HCT116 (cell line): ENCODE data around the gene IST1. TPM values are rescaled to one million over a fixed set of nuclear protein-coding genes. Genes with fewer than 3 reads are reported as not detected.

ENCODE experiments used
- ATAC-seq: fragments of 200-7000 bp; cut with Tn5 transposase; 2 replicates; pipeline ENCODE4 v1.9.1; 2020; ENCODE audit warnings: mild to moderate bottlenecking, moderate library complexity
- BruUV-seq: library from RNA; stranded (reverse); fragments of 400-500 nt; replicated peaks from 2 replicates; lab custom pipeline; 2021; lab: Mats Ljungman, UMichigan
- CTCF ChIA-PET: fragments of 300-600 bp; sonication (Branson Sonifier 250); formaldehyde crosslinking; loops from one replicate; lab custom pipeline; 2021; ENCODE audit warnings: antibody characterized with exemption; lab: Charles Lee
- POLR2A ChIA-PET: fragments of 300-600, 350-600 bp; sonication (Branson Sonifier 250); formaldehyde crosslinking; loops from one replicate; lab custom pipeline; 2021; ENCODE audit warnings: antibody characterized with exemption; lab: Charles Lee
- RAD21 ChIA-PET, 2 experiments: fragments of 300-600 bp; sonication (Branson Sonifier 250); formaldehyde crosslinking; loops; one replicate each; lab custom pipeline; 2023; ENCODE audit warnings: low total read pairs in 2 of 2; ENCODE audit not compliant: uncharacterized antibody in 2 of 2, unreplicated experiment in 2 of 2, low non-redundant PET in 1 of 2; lab: Charles Lee
- DNase-seq: peaks from one replicate; pipeline ENCODE4 v3.0.0-alpha.2; 2010; ENCODE audit warnings: low read depth, low spot score
- H2AFZ ChIP-seq: fragments of 200-600 bp; shearing (Covaris generic), sonication (generic); 2 replicates; pipeline ENCODE4 v1.6.1; 2017; ENCODE audit warnings: low read depth, mixed run types, mixed read lengths, antibody characterized with exemption, low read length; ENCODE audit not compliant: poor library complexity, severe bottlenecking
- H3K27ac ChIP-seq: 2 replicates; pipeline ENCODE4 v1.5.1; 2012; ENCODE audit warnings: low read depth, low read length
- H3K27me3 ChIP-seq: fragments of 200-600 bp; sonication (generic); 2 replicates; pipeline ENCODE4 v1.6.1; 2016; ENCODE audit warnings: mixed run types, low read length, mixed read lengths; ENCODE audit not compliant: insufficient read depth
- H3K36me3 ChIP-seq, 2 experiments: fragments of 200-500 bp in 1 of 2; fragments of 200-600 bp in 1 of 2; sonication (Bioruptor generic) in 1 of 2; sonication (generic) in 1 of 2; 2 replicates each; pipeline versions ENCODE4 v1.5.1 to v1.6.1; 2014 to 2016; ENCODE audit warnings: low read length in 2 of 2, inconsistent platforms in 1 of 2, mixed read lengths in 1 of 2, mixed run types in 1 of 2; ENCODE audit not compliant: insufficient read depth in 2 of 2, control insufficient read depth in 1 of 2
- H3K4me1 ChIP-seq, 2 experiments: fragments of 200-600 bp in 1 of 2; sonication (generic) in 1 of 2; 2 replicates each; pipeline versions ENCODE4 v1.5.1 to v1.6.1; 2012 to 2017; ENCODE audit warnings: low read length in 2 of 2, inconsistent platforms in 1 of 2, mild to moderate bottlenecking in 1 of 2, mixed read lengths in 1 of 2, mixed run types in 1 of 2, moderate library complexity in 1 of 2; ENCODE audit not compliant: insufficient read depth in 2 of 2, control insufficient read depth in 1 of 2
- H3K4me2 ChIP-seq: fragments of 200-600 bp; sonication (generic); 2 replicates; pipeline ENCODE4 v1.6.1; 2017; ENCODE audit warnings: mixed run types, low read length, mixed read lengths
- H3K4me3 ChIP-seq, 2 experiments: fragments of 200-600 bp in 1 of 2; sonication (generic) in 1 of 2; replicated peaks in 1 of 2; 2 replicates each; pipeline ENCODE4 v1.5.1; 2011 to 2016; ENCODE audit warnings: low read length in 2 of 2, control low read depth in 1 of 2, low read depth in 1 of 2, mild to moderate bottlenecking in 1 of 2, mixed read lengths in 1 of 2, mixed run types in 1 of 2
- H3K79me2 ChIP-seq: fragments of 200-600 bp; sonication (generic); 2 replicates; pipeline ENCODE4 v1.6.1; 2017; ENCODE audit warnings: mild to moderate bottlenecking, mixed run types, low read length, moderate library complexity, mixed read lengths; ENCODE audit not compliant: insufficient read depth
- H3K9ac ChIP-seq: fragments of 200-600 bp; sonication (generic); 2 replicates; pipeline ENCODE4 v1.6.1; 2016; ENCODE audit warnings: low read length, mixed read lengths
- H3K9me2 ChIP-seq: fragments of 200-600 bp; sonication (generic), shearing (Covaris generic); 2 replicates; pipeline ENCODE4 v1.6.1; 2017; ENCODE audit warnings: mixed run types, mild to moderate bottlenecking, moderate library complexity; ENCODE audit not compliant: insufficient read depth
- H3K9me3 ChIP-seq, 2 experiments: fragments of 200-500 bp in 1 of 2; fragments of 200-600 bp in 1 of 2; sonication (Bioruptor generic) in 1 of 2; sonication (generic) in 1 of 2; 2 replicates each; pipeline ENCODE4 v1.6.1; 2014 to 2017; ENCODE audit warnings: low read length in 2 of 2, mixed read lengths in 2 of 2, inconsistent platforms in 1 of 2, low read depth in 1 of 2, mild to moderate bottlenecking in 1 of 2, mixed run types in 1 of 2, moderate library complexity in 1 of 2; ENCODE audit not compliant: control insufficient read depth in 1 of 2, insufficient read depth in 1 of 2
- H4K20me1 ChIP-seq: fragments of 200-600 bp; sonication (generic), shearing (Covaris generic); 2 replicates; pipeline ENCODE4 v1.6.1; 2017; ENCODE audit warnings: mixed run types, mild to moderate bottlenecking, moderate library complexity; ENCODE audit not compliant: insufficient read depth
- CBX3 ChIP-seq: IDR thresholded peaks from 2 replicates; pipeline ENCODE4 v1.6.1; 2012; ENCODE audit warnings: low read depth
- CEBPB ChIP-seq: IDR thresholded peaks from 2 replicates; pipeline ENCODE4 v1.6.1; 2012; ENCODE audit warnings: low read depth
- EGR1 ChIP-seq: IDR thresholded peaks from 2 replicates; pipeline ENCODE4 v1.6.1; 2012; ENCODE audit warnings: low read depth
- ELF1 ChIP-seq: IDR thresholded peaks from 2 replicates; pipeline ENCODE4 v1.6.1; 2012; ENCODE audit warnings: low read depth, borderline replicate concordance
- EZH2phosphoT487 ChIP-seq: fragments of 200-600 bp; IDR thresholded peaks from 2 replicates; pipeline ENCODE4 v1.6.1; 2018; ENCODE audit warnings: antibody characterized with exemption, borderline replicate concordance
- JUND ChIP-seq: IDR thresholded peaks from 2 replicates; pipeline ENCODE4 v1.6.1; 2012
- POLR2A ChIP-seq: IDR thresholded peaks from 2 replicates; pipeline ENCODE4 v1.7.0; 2011; ENCODE audit warnings: borderline replicate concordance; ENCODE audit not compliant: insufficient read depth, insufficient read length; ENCODE audit errors: extremely low read depth
- POLR2AphosphoS5 ChIP-seq: IDR thresholded peaks from 2 replicates; pipeline ENCODE4 v1.6.1; 2011; ENCODE audit warnings: mild to moderate bottlenecking, low read depth, low read length, moderate library complexity
- RAD21 ChIP-seq: IDR thresholded peaks from 2 replicates; pipeline ENCODE4 v1.6.1; 2012; ENCODE audit warnings: low read depth, mild to moderate bottlenecking
- SIN3A ChIP-seq: IDR thresholded peaks from 2 replicates; pipeline ENCODE4 v1.6.1; 2012; ENCODE audit warnings: low read depth
- SP1 ChIP-seq: IDR thresholded peaks from 2 replicates; pipeline ENCODE4 v1.6.1; 2012; ENCODE audit warnings: low read depth
- ZNF274 ChIP-seq: fragments of 200-500 bp; sonication (Bioruptor generic); IDR thresholded peaks from 2 replicates; pipeline ENCODE4 v1.6.1; 2014; ENCODE audit warnings: mild to moderate bottlenecking, low read depth, low read length, inconsistent platforms
- intact Hi-C: fragments of 100-400 bp; cut with micrococcal nuclease; formaldehyde crosslinking; loops from 2 replicates; pipeline ENCODE4 v1.10.0; 2022
- total RNA-seq: library from RNA; stranded (reverse); gene quantifications from one replicate; pipeline ENCODE4 v1.2.1, GENCODE V29; 2021; ENCODE audit not compliant: unreplicated experiment
- TF ChIP-seq, protein P1 (sequence below): IDR thresholded peaks from 2 replicates; pipeline ENCODE4 v1.6.1; 2012
- TF ChIP-seq, protein P2 (sequence below): IDR thresholded peaks from 2 replicates; pipeline ENCODE4 v1.6.1; 2011; ENCODE audit warnings: mild to moderate bottlenecking, low read length, moderate library complexity; ENCODE audit not compliant: insufficient replicate concordance; ENCODE audit errors: extremely low read depth
- TF ChIP-seq, protein P3 (sequence below), 3 experiments: fragments of 200-600 bp in 1 of 3; sonication (generic) in 1 of 3; IDR thresholded peaks in 2 of 3; conservative IDR thresholded peaks in 1 of 3; 2 replicates each; pipeline ENCODE4 v1.5.1; 2012 to 2017; ENCODE audit warnings: low read depth in 2 of 3, low read length in 2 of 3, antibody characterized with exemption in 1 of 3, borderline replicate concordance in 1 of 3, control low read depth in 1 of 3, mild to moderate bottlenecking in 1 of 3, mixed read lengths in 1 of 3, mixed run types in 1 of 3, moderate library complexity in 1 of 3; ENCODE audit not compliant: insufficient read depth in 1 of 3
- TF ChIP-seq, protein P4 (sequence below): IDR thresholded peaks from 2 replicates; pipeline ENCODE4 v1.6.1; 2012
- TF ChIP-seq, protein P5 (sequence below): IDR thresholded peaks from 2 replicates; pipeline ENCODE4 v1.6.1; 2012; ENCODE audit warnings: low read depth

Gene IST1
- total RNA-seq, 1 experiment from 2014 or later, result 191 TPM

DNA sequence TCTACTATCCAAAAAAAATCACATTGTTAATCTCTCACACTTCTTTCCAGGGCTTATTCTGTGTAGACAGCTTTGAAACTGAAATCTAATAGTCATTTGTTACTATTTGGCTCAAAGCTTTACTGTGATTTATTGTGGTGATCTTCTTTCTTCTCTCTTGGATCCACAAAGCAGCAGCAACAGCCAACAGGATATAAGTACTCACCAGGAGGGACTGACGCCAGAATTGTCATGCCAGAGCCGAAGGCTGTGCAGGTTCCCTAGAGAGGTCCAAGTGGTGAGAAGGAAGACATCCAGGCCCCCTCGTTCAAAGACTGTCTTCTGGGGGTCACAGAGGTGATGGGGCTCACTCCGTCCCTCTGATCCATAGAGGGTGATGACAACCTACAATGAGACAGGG is 71.6 kb downstream of the IST1 start:
- H3K9me2 ChIP-seq, result no peaks in the 10 kb centered on the region
- no peak for ATAC-seq
- no peak overlapping the region for H3K4me3 ChIP-seq
- no peaks in the 10 kb centered on the region for H3K4me1 ChIP-seq
- no peak overlapping the region for H3K9ac ChIP-seq
- no peaks in the 10 kb centered on the region for H3K79me2 ChIP-seq
- no peaks in the 10 kb centered on the region for H3K27me3 ChIP-seq
- no peak overlapping the region for H2AFZ ChIP-seq
- no peaks in the 10 kb centered on the region for H4K20me1 ChIP-seq
- no peaks in the 10 kb centered on the region for H3K9me3 ChIP-seq
- POLR2A ChIA-PET, result no interaction called here
- DNase-seq, result no peak
- TF ChIP-seq CEBPB (no peak), SIN3A (no peak), POLR2AphosphoS5 (no peak), ZNF274 (no peak), POLR2A (no peak), JUND (no peak), SP1 (no peak), EZH2phosphoT487 (no peak), CBX3 (no peak), RAD21 (no peak), EGR1 (no peak), ELF1 (no peak)
- TF ChIP-seq, protein P1, sequence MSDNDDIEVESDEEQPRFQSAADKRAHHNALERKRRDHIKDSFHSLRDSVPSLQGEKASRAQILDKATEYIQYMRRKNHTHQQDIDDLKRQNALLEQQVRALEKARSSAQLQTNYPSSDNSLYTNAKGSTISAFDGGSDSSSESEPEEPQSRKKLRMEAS, result no peak
- TF ChIP-seq, protein P2, sequence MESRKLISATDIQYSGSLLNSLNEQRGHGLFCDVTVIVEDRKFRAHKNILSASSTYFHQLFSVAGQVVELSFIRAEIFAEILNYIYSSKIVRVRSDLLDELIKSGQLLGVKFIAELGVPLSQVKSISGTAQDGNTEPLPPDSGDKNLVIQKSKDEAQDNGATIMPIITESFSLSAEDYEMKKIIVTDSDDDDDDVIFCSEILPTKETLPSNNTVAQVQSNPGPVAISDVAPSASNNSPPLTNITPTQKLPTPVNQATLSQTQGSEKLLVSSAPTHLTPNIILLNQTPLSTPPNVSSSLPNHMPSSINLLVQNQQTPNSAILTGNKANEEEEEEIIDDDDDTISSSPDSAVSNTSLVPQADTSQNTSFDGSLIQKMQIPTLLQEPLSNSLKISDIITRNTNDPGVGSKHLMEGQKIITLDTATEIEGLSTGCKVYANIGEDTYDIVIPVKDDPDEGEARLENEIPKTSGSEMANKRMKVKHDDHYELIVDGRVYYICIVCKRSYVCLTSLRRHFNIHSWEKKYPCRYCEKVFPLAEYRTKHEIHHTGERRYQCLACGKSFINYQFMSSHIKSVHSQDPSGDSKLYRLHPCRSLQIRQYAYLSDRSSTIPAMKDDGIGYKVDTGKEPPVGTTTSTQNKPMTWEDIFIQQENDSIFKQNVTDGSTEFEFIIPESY, result no peak
- TF ChIP-seq, protein P3, sequence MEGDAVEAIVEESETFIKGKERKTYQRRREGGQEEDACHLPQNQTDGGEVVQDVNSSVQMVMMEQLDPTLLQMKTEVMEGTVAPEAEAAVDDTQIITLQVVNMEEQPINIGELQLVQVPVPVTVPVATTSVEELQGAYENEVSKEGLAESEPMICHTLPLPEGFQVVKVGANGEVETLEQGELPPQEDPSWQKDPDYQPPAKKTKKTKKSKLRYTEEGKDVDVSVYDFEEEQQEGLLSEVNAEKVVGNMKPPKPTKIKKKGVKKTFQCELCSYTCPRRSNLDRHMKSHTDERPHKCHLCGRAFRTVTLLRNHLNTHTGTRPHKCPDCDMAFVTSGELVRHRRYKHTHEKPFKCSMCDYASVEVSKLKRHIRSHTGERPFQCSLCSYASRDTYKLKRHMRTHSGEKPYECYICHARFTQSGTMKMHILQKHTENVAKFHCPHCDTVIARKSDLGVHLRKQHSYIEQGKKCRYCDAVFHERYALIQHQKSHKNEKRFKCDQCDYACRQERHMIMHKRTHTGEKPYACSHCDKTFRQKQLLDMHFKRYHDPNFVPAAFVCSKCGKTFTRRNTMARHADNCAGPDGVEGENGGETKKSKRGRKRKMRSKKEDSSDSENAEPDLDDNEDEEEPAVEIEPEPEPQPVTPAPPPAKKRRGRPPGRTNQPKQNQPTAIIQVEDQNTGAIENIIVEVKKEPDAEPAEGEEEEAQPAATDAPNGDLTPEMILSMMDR (IDR thresholded peaks at IDR 0.05 in 2 of 3, conservative IDR thresholded peaks at IDR 0.05 in 1 of 3; ENCODE audit: borderline replicate concordance in 1 of 3, insufficient read depth in 1 of 3, low read depth in 2 of 3, low read length in 2 of 3), result no peak
- TF ChIP-seq, protein P4, sequence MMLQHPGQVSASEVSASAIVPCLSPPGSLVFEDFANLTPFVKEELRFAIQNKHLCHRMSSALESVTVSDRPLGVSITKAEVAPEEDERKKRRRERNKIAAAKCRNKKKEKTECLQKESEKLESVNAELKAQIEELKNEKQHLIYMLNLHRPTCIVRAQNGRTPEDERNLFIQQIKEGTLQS, result no peak
- TF ChIP-seq, protein P5, sequence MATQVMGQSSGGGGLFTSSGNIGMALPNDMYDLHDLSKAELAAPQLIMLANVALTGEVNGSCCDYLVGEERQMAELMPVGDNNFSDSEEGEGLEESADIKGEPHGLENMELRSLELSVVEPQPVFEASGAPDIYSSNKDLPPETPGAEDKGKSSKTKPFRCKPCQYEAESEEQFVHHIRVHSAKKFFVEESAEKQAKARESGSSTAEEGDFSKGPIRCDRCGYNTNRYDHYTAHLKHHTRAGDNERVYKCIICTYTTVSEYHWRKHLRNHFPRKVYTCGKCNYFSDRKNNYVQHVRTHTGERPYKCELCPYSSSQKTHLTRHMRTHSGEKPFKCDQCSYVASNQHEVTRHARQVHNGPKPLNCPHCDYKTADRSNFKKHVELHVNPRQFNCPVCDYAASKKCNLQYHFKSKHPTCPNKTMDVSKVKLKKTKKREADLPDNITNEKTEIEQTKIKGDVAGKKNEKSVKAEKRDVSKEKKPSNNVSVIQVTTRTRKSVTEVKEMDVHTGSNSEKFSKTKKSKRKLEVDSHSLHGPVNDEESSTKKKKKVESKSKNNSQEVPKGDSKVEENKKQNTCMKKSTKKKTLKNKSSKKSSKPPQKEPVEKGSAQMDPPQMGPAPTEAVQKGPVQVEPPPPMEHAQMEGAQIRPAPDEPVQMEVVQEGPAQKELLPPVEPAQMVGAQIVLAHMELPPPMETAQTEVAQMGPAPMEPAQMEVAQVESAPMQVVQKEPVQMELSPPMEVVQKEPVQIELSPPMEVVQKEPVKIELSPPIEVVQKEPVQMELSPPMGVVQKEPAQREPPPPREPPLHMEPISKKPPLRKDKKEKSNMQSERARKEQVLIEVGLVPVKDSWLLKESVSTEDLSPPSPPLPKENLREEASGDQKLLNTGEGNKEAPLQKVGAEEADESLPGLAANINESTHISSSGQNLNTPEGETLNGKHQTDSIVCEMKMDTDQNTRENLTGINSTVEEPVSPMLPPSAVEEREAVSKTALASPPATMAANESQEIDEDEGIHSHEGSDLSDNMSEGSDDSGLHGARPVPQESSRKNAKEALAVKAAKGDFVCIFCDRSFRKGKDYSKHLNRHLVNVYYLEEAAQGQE, result no peak
- H3K36me3 ChIP-seq, result no peaks in the 10 kb centered on the region
- intact Hi-C loops, result loop anchor here (10.0 kb wide), 1 partner anchor 182 kb away; no protein-coding TSS in a partner anchor
- no peak overlapping the region for H3K4me2 ChIP-seq
- CTCF ChIA-PET, result no interaction called here
- RAD21 ChIA-PET, result no interaction called here
- H3K27ac ChIP-seq, result no peak overlapping the region
- BruUV-seq, result no TSS peak
